IMR-90 (cell line): ENCODE data around the gene ZBED4.

Experiments
- CEBPB ChIP-seq: IDR thresholded peaks from 2 replicates; pipeline ENCODE4 v1.6.1; 2012; ENCODE audit warnings: low read depth, low read length, improper control_type of control experiment
- ELK1 ChIP-seq: fragments of 150-350 bp; IDR thresholded peaks from 2 replicates; pipeline ENCODE4 v1.6.1; 2016; ENCODE audit warnings: low read depth, mild to moderate bottlenecking, low read length, moderate library complexity, borderline replicate concordance
- MXI1 ChIP-seq: IDR thresholded peaks from 2 replicates; pipeline ENCODE4 v1.6.1; 2012; ENCODE audit warnings: low read depth, mild to moderate bottlenecking, low read length, moderate library complexity, borderline replicate concordance
- POLR2A ChIP-seq: IDR thresholded peaks from 2 replicates; pipeline ENCODE4 v1.6.1; 2012; ENCODE audit warnings: mild to moderate bottlenecking, low read depth, low read length
- RAD21 ChIP-seq: IDR thresholded peaks from 2 replicates; pipeline ENCODE4 v1.6.1; 2012; ENCODE audit warnings: low read length, improper control_type of control experiment
- RCOR1 ChIP-seq: IDR thresholded peaks from 2 replicates; pipeline ENCODE4 v1.6.1; 2012; ENCODE audit warnings: mild to moderate bottlenecking, low read length, improper control_type of control experiment; ENCODE audit not compliant: insufficient replicate concordance
- RFX5 ChIP-seq: IDR thresholded peaks from 2 replicates; pipeline ENCODE4 v1.8.0; 2012; ENCODE audit warnings: low read depth, mild to moderate bottlenecking, low read length, moderate library complexity
- TF ChIP-seq, protein P1 (sequence below): conservative IDR thresholded peaks from 2 replicates; pipeline ENCODE4 v1.5.1; 2012; ENCODE audit warnings: mild to moderate bottlenecking, low read depth, low read length, improper control_type of control experiment
- TF ChIP-seq, protein P2 (sequence below): fragments of 150-350 bp; IDR thresholded peaks from 2 replicates; pipeline ENCODE4 v1.6.1; 2017; ENCODE audit warnings: mild to moderate bottlenecking, antibody characterized with exemption, low read length, low read depth

DNA sequence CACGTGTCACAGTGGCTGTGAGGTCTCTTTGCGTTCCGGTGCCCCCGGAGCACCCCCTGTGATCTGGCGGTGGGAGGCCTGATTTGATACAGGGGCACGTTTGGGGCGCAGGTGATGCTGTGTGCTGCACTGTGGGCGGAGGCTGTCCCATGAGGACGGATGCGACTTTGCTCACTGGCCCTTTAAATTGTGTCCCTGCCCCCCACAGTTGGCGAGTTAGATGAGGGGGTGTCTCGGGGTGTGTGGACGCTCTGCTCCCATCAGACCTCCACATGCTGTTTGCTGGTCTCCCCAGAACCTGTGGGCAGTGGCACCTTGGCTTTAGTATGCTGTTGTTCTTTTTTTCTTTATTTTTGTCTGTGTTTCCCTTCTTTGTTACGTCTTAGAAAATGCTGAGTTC is 5.2 kb downstream of the ZBED4 start:
- no peak for TF ChIP-seq MXI1
- TF ChIP-seq, protein P1, sequence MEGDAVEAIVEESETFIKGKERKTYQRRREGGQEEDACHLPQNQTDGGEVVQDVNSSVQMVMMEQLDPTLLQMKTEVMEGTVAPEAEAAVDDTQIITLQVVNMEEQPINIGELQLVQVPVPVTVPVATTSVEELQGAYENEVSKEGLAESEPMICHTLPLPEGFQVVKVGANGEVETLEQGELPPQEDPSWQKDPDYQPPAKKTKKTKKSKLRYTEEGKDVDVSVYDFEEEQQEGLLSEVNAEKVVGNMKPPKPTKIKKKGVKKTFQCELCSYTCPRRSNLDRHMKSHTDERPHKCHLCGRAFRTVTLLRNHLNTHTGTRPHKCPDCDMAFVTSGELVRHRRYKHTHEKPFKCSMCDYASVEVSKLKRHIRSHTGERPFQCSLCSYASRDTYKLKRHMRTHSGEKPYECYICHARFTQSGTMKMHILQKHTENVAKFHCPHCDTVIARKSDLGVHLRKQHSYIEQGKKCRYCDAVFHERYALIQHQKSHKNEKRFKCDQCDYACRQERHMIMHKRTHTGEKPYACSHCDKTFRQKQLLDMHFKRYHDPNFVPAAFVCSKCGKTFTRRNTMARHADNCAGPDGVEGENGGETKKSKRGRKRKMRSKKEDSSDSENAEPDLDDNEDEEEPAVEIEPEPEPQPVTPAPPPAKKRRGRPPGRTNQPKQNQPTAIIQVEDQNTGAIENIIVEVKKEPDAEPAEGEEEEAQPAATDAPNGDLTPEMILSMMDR, result no peak
- TF ChIP-seq RCOR1, result no peak
- TF ChIP-seq POLR2A, result no peak
- no peak for TF ChIP-seq ELK1
- TF ChIP-seq CEBPB, result no peak
- TF ChIP-seq RFX5, result no peak
- TF ChIP-seq, protein P2, sequence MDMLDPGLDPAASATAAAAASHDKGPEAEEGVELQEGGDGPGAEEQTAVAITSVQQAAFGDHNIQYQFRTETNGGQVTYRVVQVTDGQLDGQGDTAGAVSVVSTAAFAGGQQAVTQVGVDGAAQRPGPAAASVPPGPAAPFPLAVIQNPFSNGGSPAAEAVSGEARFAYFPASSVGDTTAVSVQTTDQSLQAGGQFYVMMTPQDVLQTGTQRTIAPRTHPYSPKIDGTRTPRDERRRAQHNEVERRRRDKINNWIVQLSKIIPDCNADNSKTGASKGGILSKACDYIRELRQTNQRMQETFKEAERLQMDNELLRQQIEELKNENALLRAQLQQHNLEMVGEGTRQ, result no peak
- no peak for TF ChIP-seq RAD21
